GM18498 (cell line): ENCODE measurements around the gene WDR53.
"Not testable (repeated sequence)": the region's sequence is repeated elsewhere in the genome, so short reads cannot be mapped to it uniquely, and the experiment has no call there.

ENCODE experiments used
- ATAC-seq: cut with Tn5 transposase; IDR thresholded peaks from one replicate; pipeline ENCODE4 v1.9.1; 2021; ENCODE audit warnings: mild to moderate bottlenecking, moderate library complexity; ENCODE audit not compliant: unreplicated experiment

WDR53 gene

DNA sequence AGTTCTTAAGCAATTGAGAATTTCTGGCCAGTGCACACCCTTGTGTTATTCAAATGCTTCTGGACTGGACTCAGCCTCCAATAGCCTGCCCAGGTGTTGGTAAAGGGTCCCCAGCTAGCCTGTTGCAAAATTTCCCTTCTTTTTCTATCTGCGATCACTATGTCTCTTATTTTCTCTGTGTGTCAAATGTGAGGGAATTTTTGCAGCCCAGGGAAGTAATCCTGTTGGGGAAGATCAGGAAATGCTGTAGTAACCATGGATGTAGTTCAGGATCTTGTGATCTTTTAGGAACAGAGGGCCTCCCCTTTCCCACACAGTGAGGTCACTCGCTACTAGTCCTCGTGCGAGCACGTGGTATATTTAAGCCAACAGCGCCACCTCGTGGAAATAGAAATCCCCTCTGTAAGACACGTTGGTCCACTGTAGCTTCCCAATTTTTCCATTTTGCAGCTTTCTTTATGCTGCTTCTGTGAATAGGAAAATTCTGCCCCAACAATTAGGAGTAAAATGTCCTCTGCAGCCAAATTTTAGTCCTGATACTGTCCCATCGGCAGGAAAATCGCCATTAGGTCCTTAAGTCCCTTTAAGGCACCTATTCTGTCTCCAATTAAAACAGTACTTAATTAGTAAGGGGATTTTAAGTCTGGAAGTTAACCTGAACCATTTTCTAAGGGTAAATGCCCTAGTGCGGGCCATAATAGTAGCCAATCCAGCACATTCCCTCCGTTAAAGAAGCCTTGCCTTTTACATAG lies 49.2 kb downstream of the WDR53 start:
- ATAC-seq = no peak

- ATAC-seq = no peak
Observed at GRCh38 chr3:196517919-196518318, 50.4 kb downstream of the WDR53 start.

- no peak for ATAC-seq
Observed at GRCh38 chr3:196517162-196517800, 51.1 kb downstream of the WDR53 start.

GRCh38 chr3:196514913-196515621 lies 53.3 kb downstream of the WDR53 start, which contains the start of gene SMCO1:
TSS of gene SMCO1 (minus strand) at chr3:196515346. CDS start at chr3:196515209, 137 bp downstream.
- no peak for ATAC-seq

DNA sequence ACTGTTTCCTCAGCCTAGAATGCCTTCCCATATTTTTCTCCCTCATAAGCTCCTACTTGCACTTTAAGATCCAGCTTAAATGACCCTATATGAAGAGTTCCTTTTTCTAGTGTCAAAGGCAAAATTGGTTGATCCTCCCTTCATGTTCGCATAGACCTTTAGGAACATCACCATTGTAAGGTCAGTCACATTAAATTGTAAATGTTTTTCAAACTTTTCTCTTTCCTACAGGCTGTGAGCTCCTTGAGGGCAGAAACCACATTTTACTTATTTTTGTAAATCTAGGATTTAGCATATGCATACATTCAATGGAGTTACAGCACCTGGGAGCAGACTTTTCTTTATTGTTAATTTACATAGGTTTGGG lies 54.0 kb downstream of the WDR53 start:
- no peak for ATAC-seq

GRCh38 chr3:196513697-196514349 lies 54.5 kb downstream of the WDR53 start:
- ATAC-seq = no peak

DNA sequence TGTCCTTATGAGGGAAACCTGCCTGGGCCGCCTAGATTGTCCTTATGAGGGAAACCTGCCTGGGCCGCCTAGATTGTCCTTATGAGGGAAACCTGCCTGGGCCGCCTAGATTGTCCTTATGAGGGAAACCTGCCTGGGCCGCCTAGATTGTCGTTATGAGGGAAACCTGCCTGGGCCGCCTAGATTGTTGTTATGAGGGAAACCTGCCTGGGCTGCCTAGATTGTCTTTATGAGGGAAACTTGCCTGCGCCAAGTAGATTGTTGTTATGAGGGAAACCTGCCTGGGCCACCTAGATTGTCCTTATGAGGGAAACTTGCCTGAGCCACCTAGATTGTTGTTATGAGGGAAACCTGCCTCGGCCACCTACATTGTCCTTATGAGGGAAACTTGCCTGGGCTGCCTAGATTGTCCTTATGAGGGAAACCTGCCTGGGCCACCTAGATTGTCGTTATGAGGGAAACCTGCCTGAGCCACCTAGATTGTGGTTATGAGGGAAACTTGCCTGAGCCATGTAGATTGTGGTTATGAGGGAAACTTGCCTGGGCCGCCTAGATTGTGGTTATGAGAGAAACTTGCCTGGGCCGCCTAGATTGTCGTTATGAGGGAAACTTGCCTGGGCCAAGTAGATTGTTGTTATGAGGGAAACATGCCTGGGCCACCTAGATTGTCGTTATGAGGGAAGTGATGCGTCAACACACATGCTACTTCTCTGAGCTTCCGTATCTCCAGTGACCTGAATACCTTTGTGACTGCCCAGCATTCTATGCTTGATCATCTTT lies 56.5 kb downstream of the WDR53 start:
- ATAC-seq = not testable (repeated sequence)

DNA sequence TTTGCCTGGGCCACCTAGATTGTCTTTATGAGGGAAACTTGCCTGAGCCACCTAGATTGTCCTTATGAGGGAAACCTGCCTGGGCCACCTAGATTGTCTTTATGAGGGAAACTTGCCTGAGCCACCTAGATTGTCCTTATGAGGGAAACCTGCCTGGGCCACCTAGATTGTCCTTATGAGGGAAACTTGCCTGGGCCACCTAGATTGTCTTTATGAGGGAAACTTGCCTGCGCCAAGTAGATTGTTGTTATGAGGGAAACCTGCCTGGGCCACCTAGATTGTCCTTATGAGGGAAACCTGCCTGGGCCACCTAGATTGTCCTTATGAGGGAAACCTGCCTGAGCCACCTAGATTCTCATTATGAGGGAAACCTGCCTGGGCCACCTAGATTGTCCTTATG lies 57.2 kb downstream of the WDR53 start:
- ATAC-seq = not testable (repeated sequence)

DNA sequence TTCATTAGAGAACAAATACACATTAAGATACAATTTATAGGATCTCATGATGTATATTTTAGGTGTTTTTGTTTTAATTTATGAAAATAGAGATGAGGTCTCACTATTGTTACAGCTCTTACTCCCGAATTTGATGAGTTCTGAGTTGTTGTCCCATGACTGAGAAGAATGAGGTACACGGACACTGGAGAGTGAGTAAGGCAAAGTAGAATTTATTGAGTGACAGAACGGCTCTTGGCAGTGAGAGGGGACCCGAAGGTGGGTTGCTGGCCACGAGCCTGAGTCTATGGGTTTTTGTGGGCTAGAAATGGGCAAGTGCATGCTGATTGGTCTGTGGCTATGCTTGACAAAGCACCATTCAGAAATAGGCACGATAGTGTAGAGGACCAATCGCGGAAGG lies 61.7 kb downstream of the WDR53 start:
- no peak for ATAC-seq

- ATAC-seq = no peak
Observed at GRCh38 chr3:196504556-196504955, 63.8 kb downstream of the WDR53 start.
